ENCODE measurements around the gene ZFC3H1. TPM values are rescaled to one million over a fixed set of nuclear protein-coding genes. Genes with fewer than 3 reads are reported as not detected.

Gene ZFC3H1
- total RNA-seq, 1 experiment from 2014 or later, result 53.4 TPM

- H3K36me3 ChIP-seq (ENCODE audit: low read depth), result peaks cover 50% of the 10 kb centered on the region
- no peaks in the 10 kb centered on the region for H3K27me3 ChIP-seq (ENCODE audit: insufficient read depth, low read depth)
- H3K79me2 ChIP-seq (ENCODE audit: low read depth), result peaks cover 1% of the 10 kb centered on the region
- H3K4me3 ChIP-seq, result no peak overlapping the region
- no peak overlapping the region for H3K27ac ChIP-seq
- TF ChIP-seq, protein P1, sequence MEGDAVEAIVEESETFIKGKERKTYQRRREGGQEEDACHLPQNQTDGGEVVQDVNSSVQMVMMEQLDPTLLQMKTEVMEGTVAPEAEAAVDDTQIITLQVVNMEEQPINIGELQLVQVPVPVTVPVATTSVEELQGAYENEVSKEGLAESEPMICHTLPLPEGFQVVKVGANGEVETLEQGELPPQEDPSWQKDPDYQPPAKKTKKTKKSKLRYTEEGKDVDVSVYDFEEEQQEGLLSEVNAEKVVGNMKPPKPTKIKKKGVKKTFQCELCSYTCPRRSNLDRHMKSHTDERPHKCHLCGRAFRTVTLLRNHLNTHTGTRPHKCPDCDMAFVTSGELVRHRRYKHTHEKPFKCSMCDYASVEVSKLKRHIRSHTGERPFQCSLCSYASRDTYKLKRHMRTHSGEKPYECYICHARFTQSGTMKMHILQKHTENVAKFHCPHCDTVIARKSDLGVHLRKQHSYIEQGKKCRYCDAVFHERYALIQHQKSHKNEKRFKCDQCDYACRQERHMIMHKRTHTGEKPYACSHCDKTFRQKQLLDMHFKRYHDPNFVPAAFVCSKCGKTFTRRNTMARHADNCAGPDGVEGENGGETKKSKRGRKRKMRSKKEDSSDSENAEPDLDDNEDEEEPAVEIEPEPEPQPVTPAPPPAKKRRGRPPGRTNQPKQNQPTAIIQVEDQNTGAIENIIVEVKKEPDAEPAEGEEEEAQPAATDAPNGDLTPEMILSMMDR (conservative IDR thresholded peaks at IDR 0.05), result no peak
- no peak for TF ChIP-seq EZH2 (IDR thresholded peaks at IDR 0.05; ENCODE audit: low read depth)
- CTCF ChIA-PET, result no interaction called here
- peaks cover 13% of the 10 kb centered on the region for H4K20me1 ChIP-seq (ENCODE audit: insufficient read depth)
- no peak overlapping the region for H2AFZ ChIP-seq
- H3K4me1 ChIP-seq (replicated peaks; ENCODE audit: insufficient read depth), result no peaks in the 10 kb centered on the region
- no peak for DNase-seq
- no peaks in the 10 kb centered on the region for H3K9me3 ChIP-seq (ENCODE audit: insufficient read depth, low read depth)
- no peak overlapping the region for H3K4me2 ChIP-seq
- H3K9me2 ChIP-seq (ENCODE audit: insufficient read depth), result no peaks in the 10 kb centered on the region
- POLR2A ChIA-PET (ENCODE audit: unreplicated experiment), result interaction anchor here (0.6 kb wide), 1 partner anchor 40 kb away, joined by 6 read pairs; no protein-coding TSS in a partner anchor
- peaks cover 3% of the 10 kb centered on the region; the same call in 1 of the 2 replicates for H3F3A ChIP-seq (ENCODE audit: insufficient read depth, low read depth)
- intact Hi-C loops (cut with micrococcal nuclease; ENCODE audit: unreplicated experiment), result no loop called here
- no TSS peak for BruUV-seq (replicated peaks)
Observed at GRCh38 chr12:71645268-71645667, 18.4 kb downstream of the ZFC3H1 start.

GRCh38 chr12:71642264-71642663 lies 21.4 kb downstream of the ZFC3H1 start:
- Histone ChIP-seq H3K9me2 (ENCODE audit: insufficient read depth) (no peaks in the 10 kb centered on the region), H3K27ac (no peak overlapping the region), H3F3A (ENCODE audit: insufficient read depth, low read depth) (peaks cover 12% of the 10 kb centered on the region; the same call in 1 of the 2 replicates), H3K36me3 (ENCODE audit: low read depth) (peaks cover 42% of the 10 kb centered on the region), H2AFZ (no peak overlapping the region), H3K9me3 (ENCODE audit: insufficient read depth, low read depth) (no peaks in the 10 kb centered on the region), H3K4me1 (replicated peaks; ENCODE audit: insufficient read depth) (no peaks in the 10 kb centered on the region), H4K20me1 (ENCODE audit: insufficient read depth) (peaks cover 14% of the 10 kb centered on the region; the same call in 1 of the 2 replicates), H3K27me3 (ENCODE audit: insufficient read depth, low read depth) (no peaks in the 10 kb centered on the region), H3K4me2 (no peak overlapping the region), H3K79me2 (ENCODE audit: low read depth) (no peaks in the 10 kb centered on the region; the same call in 1 of the 2 replicates), H3K4me3 (no peak overlapping the region)
- ChIA-PET CTCF (no interaction called here), POLR2A (ENCODE audit: unreplicated experiment) (no interaction called here)
- no peak for DNase-seq
- no peak for TF ChIP-seq EZH2 (IDR thresholded peaks at IDR 0.05; ENCODE audit: low read depth)
- TF ChIP-seq, protein P1 (conservative IDR thresholded peaks at IDR 0.05), result no peak
- BruUV-seq (replicated peaks), result no TSS peak
- intact Hi-C loops (cut with micrococcal nuclease; ENCODE audit: unreplicated experiment), result no loop called here

GRCh38 chr12:71641390-71641789 lies 22.3 kb downstream of the ZFC3H1 start:
- no peak for DNase-seq
- Histone ChIP-seq H3F3A (ENCODE audit: insufficient read depth, low read depth) (peaks cover 12% of the 10 kb centered on the region; the same call in 1 of the 2 replicates), H3K4me2 (no peak overlapping the region), H2AFZ (no peak overlapping the region), H3K4me3 (no peak overlapping the region), H3K4me1 (replicated peaks; ENCODE audit: insufficient read depth) (no peaks in the 10 kb centered on the region), H3K27me3 (ENCODE audit: insufficient read depth, low read depth) (no peaks in the 10 kb centered on the region), H3K36me3 (ENCODE audit: low read depth) (peaks cover 39% of the 10 kb centered on the region), H3K27ac (no peak overlapping the region), H3K79me2 (ENCODE audit: low read depth) (no peaks in the 10 kb centered on the region), H3K9me3 (ENCODE audit: insufficient read depth, low read depth) (no peaks in the 10 kb centered on the region), H3K9me2 (ENCODE audit: insufficient read depth) (no peaks in the 10 kb centered on the region), H4K20me1 (ENCODE audit: insufficient read depth) (peaks cover 14% of the 10 kb centered on the region; the same call in 1 of the 2 replicates)
- no TSS peak for BruUV-seq (replicated peaks)
- ChIA-PET POLR2A (ENCODE audit: unreplicated experiment) (no interaction called here), CTCF (no interaction called here)
- TF ChIP-seq, protein P1 (conservative IDR thresholded peaks at IDR 0.05), result no peak
- no peak for TF ChIP-seq EZH2 (IDR thresholded peaks at IDR 0.05; ENCODE audit: low read depth)
- intact Hi-C loops (cut with micrococcal nuclease; ENCODE audit: unreplicated experiment), result no loop called here
